Measurements from ENCODE around the gene SPDYE6.
"Not testable (repeated sequence)": the region's sequence is repeated elsewhere in the genome, so short reads cannot be mapped to it uniquely, and the experiment has no call there.

Gene SPDYE6

DNA sequence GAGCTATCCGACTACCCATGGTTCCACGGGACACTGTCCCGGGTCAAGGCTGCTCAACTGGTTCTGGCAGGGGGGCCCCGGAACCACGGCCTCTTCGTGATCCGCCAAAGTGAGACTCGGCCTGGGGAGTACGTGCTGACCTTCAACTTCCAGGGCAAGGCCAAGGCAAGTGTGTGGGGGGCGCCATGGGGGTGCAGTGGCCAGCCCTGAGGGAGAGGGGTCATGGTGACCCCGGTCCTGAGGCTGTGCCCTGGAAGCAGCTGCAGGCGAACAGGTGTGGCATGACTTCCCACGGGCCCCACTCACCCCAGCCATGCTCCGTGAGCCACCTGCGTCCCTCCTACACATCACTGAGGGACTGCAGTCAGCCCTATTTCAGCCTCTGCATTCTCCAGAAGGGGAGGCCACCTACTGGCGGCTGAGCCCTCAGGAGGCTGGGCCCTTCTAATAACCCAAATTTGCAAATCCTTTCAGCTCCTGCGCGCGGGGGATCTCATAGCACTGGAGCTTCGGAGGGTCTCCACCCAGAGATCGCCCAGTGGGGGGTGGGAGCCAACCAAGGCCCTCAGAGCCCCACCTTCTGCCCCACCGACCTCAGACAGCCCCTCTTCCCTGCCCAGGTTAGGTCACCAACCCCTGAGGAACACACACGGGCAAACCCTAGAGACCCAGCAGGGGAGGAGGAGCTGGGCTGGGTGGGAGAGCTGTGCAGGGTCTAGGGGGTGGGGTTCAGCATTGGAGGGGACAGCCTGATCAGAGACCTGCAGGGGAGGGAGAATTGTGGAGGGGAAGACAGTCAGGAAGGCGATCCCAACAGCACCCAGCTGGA lies 38.8 kb downstream of the SPDYE6 start:
- DNase-seq: no peak

DNA sequence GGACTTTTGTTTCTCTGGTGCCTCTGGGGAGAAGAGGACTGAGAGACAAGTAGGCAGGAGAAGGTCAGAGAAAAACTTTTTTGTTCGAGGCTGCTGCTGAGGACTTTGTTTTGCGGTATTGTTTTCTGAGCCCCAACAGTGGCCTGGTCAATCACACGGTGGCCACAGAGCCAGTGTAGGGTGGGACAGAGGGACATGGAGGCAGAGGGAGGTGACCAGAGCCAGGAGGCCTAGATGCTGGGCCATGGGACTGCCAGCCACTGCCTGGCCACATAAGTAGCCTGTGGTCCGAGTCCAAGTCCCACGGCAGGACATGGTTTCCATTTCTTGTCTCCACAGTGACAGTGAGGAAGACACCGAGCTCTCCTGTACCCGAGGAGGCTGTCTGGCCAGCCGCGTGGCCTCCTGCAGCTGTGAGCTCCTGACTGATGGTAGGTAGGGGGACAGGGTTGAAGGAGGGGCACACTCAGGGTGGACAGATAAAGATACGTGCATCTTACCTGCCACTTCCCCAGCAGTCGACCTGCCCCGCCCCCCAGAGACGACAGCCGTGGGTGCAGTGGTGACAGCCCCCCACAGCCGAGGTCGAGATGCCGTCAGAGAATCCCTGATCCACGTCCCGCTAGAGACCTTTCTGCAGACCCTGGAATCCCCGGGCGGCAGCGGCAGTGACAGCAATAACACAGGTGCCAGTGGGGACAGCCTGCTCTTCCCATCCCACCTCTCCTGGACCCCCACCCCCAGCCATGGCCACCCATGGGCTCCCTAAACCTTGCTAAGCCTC lies 42.1 kb downstream of the SPDYE6 start:
- DNase-seq: no peak

DNA sequence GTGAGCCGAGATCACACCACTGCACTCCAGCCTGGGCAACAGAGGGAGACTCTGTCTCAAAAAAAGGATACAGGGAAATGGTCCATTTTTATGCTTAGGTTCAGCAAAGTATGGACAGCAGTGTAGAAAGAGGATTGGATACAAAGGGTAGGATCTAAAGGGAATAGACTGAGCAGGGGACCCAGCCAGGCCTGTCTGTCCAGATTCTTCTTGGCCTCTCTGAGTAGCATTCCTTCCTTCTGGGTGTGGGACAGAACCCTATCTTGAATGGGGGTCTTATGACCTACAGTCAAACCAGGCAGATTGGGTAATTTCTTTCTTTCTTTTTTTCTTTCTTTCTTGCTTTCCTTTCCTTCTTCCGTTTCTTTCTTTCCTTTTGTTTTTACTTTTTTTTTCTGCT lies 43.9 kb downstream of the SPDYE6 start:
- DNase-seq: no peak

DNA sequence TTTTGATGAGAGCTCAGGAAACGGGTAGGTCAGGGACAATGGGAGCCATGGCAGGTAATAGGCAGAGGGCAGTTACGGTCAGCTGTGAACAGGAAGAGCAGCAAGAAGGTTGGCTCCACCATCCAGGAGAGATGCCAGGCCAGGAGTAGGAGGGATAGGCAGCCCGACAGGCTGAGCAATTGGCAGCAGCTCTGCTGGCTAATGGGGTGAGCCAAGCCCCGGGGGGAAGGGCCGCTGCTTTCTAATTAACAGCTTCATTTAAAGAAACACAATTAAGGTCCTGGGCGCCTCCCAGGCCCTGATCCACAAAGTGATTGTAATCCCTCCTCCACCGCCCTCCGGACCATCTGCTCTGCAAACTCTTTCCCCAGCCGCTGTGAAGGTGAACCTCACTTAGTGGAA lies 45.8 kb downstream of the SPDYE6 start:
- no peak for DNase-seq

DNA sequence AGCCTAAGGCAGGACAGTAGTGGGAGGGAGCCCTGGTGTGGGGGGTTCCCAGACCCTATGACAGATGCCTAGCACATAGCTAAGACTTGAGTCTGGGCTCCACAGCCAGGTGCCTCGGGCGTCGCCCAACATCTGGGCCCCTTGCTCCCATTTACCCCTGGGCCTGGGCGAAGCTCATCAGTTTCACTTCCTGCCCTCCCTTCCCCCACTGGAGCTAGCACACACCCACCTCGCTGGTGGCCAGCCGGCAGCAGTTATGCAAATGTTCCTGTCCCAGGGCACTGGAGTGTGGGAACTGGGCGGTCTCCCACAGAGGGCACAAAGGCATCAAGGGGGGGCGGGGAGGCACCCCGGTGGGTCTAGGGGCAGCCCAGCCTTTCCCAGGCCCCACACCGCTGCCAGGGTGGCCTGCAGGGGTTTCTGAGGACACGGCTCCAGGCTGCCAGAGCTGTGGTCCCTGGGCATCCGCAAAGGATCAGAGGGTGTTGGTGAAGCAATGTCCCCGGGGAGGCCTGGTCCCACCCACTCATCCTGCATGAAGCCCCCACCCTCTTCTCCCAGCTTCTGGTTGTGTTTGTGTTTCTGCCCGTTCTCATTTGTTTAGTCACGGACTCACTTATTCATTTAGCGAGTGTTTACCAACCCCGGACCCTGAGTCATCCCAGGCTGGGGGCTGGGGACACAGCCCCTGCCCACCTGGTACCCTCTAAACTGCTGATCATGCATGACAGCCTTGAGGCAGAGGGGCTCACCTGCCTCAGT lies 49.1 kb downstream of the SPDYE6 start:
- DNase-seq: peak; percentile 23

DNA sequence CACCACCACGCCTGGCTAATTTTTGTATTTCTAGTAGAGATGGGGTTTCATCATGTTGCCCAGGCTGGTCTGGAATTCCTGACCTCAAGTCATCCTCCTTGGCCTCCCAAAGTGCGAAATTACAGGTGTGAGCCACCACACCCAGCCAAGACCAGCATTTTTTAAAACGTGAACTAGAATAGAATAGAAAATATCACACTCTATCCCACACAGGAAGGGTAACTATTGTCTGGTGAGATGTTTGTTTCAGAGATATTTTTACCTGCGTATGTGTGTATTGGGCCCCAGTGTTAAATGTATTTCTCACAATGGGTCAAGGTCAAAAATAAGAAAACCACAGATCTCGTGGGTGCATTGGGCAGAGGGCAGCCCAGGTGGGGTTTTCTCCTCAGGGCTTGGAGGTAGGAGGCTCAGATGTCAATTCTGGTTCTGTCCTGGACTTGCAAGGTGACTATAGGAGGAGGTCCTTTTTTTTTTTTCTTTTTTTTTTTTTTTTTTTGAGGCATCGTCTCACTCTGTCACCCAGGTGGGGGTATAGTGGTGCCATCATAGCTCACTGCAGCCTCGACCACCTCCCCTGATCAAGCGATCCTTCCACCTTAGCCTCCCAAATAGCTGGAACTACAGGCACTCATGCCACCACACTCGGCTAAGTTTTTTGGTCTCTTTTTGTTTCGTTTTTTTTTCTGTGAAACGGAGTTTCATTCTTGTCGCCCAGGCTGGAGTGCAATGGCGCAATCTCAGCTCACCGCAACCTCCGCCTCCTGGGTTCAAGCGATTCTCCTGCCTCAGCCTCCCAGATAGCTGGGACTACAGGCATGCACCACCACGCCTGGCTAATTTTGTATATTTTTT lies 50.6 kb downstream of the SPDYE6 start:
- DNase-seq: no peak

DNA sequence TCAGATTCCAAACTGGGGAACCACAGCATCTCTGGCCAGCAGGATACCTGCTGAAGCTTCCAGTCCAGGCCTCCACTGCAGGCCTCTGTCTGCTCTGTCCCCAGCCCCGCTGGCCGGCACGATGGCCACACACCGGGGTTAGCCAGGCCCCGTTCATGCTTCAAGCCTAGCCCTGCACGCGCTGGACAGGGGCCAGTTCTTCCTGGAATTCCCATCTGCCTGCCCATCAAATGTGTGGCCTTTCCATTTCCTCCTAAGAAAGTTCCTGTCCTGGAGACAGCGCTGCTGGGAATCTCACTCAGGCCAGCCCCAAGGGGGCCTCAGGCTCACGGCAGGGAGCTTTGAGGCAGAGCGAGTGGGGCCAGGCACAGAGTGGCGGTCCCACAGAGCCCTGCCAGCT lies 51.6 kb downstream of the SPDYE6 start:
- DNase-seq: no peak

DNA sequence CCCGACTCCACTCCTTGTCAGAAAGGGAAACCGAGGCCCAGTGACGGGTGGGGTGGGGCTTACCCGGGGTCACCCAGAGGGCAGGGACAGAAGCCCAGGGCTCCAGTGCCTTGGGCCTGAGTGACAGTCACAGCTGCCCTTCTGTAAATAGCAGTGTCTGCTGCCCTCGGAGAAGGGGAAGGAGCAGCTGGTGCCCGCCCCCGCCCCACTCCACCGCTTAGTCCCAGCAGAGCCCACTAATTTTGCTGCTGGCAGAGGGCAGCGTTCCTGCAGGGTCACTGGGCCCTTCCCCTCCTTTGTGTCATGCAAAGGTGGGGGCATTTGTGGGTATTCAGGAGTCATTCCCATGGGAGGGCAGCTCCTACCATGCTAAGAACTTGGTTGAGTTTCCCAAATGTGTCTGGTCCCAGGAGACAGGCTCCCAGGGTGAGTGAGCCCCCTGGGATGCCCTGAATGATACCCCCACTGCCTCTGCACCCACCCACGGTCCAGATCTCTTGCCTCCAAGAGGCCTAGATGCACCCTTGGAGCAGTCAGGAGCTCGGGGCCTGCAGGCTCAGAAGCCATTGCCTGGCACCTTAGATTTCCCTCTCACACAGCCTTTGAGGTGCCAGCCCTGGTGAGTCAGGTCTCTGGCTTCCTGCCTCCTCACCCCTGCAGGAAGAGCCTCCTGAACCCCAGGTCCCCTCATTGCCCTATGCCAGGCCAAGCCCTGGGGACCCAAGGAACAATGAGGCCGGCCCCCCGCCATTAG lies 52.4 kb downstream of the SPDYE6 start:
- no peak for DNase-seq

DNA sequence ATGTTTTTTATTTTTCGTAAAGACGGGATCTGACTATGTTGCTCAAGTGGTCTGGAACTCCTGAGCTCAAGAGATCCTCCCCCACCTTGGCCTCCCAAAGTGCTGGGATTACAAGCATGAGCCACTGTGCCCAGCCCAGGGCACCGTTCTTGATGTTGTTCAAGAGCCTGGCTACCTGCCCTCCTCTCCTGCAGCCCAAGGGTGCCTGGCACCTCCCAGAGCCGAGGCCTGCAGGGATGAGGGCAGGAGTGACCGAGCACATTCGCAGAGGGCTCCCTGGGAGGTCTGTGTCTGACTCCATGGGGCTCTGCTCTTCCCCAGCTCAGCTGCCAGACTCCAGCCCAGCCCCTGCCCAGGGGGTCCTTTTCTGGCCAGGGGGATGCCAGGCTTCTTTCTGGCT lies 54.2 kb downstream of the SPDYE6 start:
- no peak for DNase-seq

DNA sequence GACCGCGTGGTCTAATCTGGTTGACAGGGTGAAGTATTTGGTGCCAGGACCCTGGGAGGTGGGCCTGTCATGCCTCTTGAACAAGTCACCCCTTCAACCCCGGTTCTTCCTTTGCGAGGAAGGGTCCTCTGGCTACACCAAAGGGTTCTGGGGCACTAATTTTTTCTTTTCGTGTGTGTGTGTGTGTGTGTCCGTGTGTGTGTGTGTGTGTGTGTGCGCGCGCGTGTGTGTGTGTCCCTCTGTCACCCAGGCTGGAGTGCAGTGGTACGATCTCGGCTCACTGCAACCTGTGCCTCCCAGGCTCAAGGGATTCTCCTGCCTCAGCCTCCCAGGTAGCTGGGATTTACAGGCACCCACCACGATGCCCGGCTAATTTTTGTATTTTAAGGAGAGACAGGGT lies 54.9 kb downstream of the SPDYE6 start:
- not testable (repeated sequence) for DNase-seq

DNA sequence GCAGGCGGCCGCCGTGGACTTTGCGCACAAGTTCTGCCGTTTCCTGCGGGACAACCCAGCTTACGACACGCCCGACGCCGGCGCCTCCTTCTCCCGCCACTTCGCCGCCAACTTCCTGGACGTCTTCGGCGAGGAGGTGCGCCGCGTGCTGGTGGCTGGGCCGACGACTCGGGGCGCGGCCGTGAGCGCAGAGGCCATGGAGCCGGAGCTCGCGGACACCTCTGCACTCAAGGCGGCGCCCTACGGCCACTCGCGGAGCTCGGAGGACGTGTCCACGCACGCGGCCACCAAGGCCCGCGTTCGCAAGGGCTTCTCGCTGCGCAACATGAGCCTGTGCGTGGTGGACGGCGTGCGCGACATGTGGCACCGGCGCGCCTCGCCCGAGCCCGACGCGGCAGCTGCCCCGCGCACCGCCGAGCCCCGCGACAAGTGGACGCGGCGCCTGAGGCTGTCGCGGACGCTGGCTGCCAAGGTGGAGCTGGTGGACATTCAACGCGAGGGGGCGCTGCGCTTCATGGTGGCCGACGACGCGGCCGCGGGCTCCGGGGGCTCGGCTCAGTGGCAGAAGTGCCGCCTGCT lies 55.5 kb downstream of the SPDYE6 start:
- no peak for DNase-seq

DNA sequence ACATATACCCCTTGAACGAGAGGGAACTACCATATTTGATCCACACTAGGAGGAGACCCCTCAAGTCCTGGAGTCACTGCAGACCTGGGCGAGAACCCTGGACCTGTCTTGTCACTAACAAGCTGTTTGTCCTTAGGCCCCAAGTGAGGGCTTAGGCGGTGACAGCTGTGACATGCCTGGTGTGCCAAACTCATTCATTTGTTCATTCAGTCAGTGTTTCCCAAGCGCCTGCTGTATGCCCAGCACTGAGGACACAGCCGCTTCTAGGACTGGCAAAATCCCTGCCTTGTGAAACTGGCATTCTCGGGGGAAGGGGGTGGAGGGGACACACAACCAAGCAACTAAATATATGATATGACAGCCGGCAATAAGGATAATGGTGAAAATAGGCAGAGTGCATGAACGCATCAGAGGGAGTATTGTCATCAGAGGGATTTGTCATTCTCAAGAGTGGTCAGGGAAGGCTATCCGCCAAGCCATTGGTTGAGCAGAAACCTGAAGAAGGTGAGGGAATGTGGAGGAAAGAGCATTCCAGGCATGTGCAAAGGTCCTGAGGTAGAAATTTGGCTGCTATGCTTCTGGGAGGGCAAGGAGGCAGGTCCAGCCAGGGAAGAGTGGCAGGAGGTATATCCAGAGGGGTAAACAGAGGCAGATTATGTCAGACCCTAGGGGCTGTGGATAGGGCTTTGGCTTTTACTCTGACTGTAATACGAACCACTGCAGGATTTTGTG lies 58.6 kb downstream of the SPDYE6 start:
- DNase-seq: no peak

DNA sequence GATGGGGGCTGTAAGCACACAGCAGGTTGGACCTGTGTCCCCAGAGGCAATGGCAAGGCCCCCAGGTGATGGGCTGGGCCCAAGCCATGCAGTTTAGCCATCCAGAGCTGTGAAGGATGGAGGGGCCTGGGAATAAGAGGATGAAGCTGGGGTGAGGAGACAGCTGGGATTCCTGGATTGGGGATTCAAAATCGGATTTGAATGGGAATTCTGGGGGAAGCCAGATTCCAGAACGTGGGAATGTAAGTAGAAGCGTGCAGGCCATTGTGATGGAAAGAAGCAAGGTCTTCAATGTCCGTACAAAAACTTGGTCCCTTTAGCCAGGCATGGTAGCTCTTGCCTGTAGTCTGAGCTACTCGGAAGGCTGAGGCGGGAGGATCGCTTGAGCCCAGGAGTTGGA lies 59.7 kb downstream of the SPDYE6 start:
- no peak for DNase-seq

DNA sequence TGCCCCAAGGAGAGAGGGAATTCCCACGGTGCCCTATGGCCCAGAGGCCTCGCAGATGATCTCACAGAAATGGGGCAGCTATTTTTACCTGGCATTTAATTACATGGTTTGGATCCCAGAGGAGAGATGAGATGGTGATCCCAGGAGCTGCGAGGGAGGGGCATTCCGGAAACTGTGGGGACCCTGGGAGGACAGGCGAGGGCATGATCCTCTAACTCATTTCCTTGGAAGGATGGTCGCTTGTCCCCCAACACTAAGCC lies 60.1 kb downstream of the SPDYE6 start:
- no peak for DNase-seq

Measured in activated naive CD4-positive, alpha-beta T cell treated with Interleukin-2 at 50 U/mL for 16 hours (primary cell).